ENCODE measurements around the gene COL24A1. TPM values are rescaled to one million over a fixed set of nuclear protein-coding genes. Genes with fewer than 3 reads are reported as not detected.
A peak's percentile ranks its signal among the peaks of the same experiment; 100 is the strongest.

The COL24A1 gene
- total RNA-seq, 1 experiment from 2014 or later: 0.07 TPM

- no peak for TF ChIP-seq EZH2phosphoT487 (IDR thresholded peaks at IDR 0.05; ENCODE audit: borderline replicate concordance, low read length)
- TF ChIP-seq CTCF (conservative IDR thresholded peaks at IDR 0.05; ENCODE audit: low read depth, low read length): peak; percentile 86
Observed at GRCh38 chr1:85692730-85693314, 463.8 kb downstream of the COL24A1 start.

GRCh38 chr1:85689775-85690404, 466.7 kb downstream of the COL24A1 start:
- Histone ChIP-seq H2AFZ (ENCODE audit: low read length) (no peak overlapping the region), H3K4me2 (ENCODE audit: low read length) (no peak overlapping the region), H3F3A (ENCODE audit: low read length, unreplicated experiment) (no peaks in the 10 kb centered on the region), H4K20me1 (ENCODE audit: low read length) (no peaks in the 10 kb centered on the region), H3K9me3 (ENCODE audit: low read length) (no peaks in the 10 kb centered on the region), H3K79me2 (ENCODE audit: low read length) (peaks cover 72% of the 10 kb centered on the region), H3K27me3 (ENCODE audit: low read length) (no peaks in the 10 kb centered on the region), H3K4me3 (ENCODE audit: low read length) (no peak overlapping the region), H3K4me1 (ENCODE audit: insufficient read depth, low read length) (peaks cover 14% of the 10 kb centered on the region), H3K9me2 (replicated peaks; ENCODE audit: low read length) (no peaks in the 10 kb centered on the region), H3K9ac (ENCODE audit: low read length) (no peak overlapping the region), H3K27ac (ENCODE audit: low read length) (no peak overlapping the region), H3K36me3 (ENCODE audit: low read depth, low read length) (peaks cover 30% of the 10 kb centered on the region)
- intact Hi-C loops (cut with micrococcal nuclease): loop anchor here (5.0 kb wide), 1 partner anchor 193 kb away; no protein-coding TSS in a partner anchor
- ChIA-PET POLR2A (ENCODE audit: unreplicated experiment) (no interaction called here), CTCF (no interaction called here)
- BruUV-seq (replicated peaks): no TSS peak
- DNase-seq: no peak
- ATAC-seq: no peak
- TF ChIP-seq CTCF (conservative IDR thresholded peaks at IDR 0.05; ENCODE audit: low read depth, low read length) (no peak), EZH2phosphoT487 (IDR thresholded peaks at IDR 0.05; ENCODE audit: borderline replicate concordance, low read length) (no peak), EZH2 (IDR thresholded peaks at IDR 0.05; ENCODE audit: low read length, unreplicated experiment) (no peak)

More at GRCh38 chr1:85692730-85693314, 463.8 kb downstream of the COL24A1 start:
- Histone ChIP-seq H3K9me2 (replicated peaks; ENCODE audit: low read length) (no peaks in the 10 kb centered on the region), H4K20me1 (ENCODE audit: low read length) (no peaks in the 10 kb centered on the region), H3K36me3 (ENCODE audit: low read depth, low read length) (peaks cover 18% of the 10 kb centered on the region), H3K9ac (ENCODE audit: low read length) (no peak overlapping the region), H3K27me3 (ENCODE audit: low read length) (no peaks in the 10 kb centered on the region), H3K4me2 (ENCODE audit: low read length) (no peak overlapping the region), H3F3A (ENCODE audit: low read length, unreplicated experiment) (no peaks in the 10 kb centered on the region), H3K4me3 (ENCODE audit: low read length) (no peak overlapping the region), H3K79me2 (ENCODE audit: low read length) (peaks cover 52% of the 10 kb centered on the region), H2AFZ (ENCODE audit: low read length) (no peak overlapping the region), H3K4me1 (ENCODE audit: insufficient read depth, low read length) (peaks cover 14% of the 10 kb centered on the region), H3K9me3 (ENCODE audit: low read length) (no peaks in the 10 kb centered on the region), H3K27ac (ENCODE audit: low read length) (peak overlapping the region; percentile 16; the same call in 1 of the 2 replicates)
- intact Hi-C loops (cut with micrococcal nuclease): loop anchor here (1.0 to 5.0 kb wide), 6 partner anchors 80 to 385 kb away; no protein-coding TSS in a partner anchor
- POLR2A ChIA-PET (ENCODE audit: unreplicated experiment): interaction anchor here (0.5 to 1.5 kb wide), 3 partner anchors 64 to 108 kb away, joined by 4 to 7 read pairs (median 5); no protein-coding TSS in a partner anchor
- ATAC-seq (peak; percentile 77), DNase-seq (peak; percentile 72)
- CTCF ChIA-PET: interaction anchor here (0.6 to 1.5 kb wide), 13 partner anchors 15 to 403 kb away, joined by 3 to 10 read pairs (median 7); partner anchors contain the start of genes CCN1 and ZNHIT6
- no TSS peak for BruUV-seq (replicated peaks)
